ENCODE measurements around the gene VCPKMT. TPM values are rescaled to one million over a fixed set of nuclear protein-coding genes. Genes with fewer than 3 reads are reported as not detected.
"Not testable (repeated sequence)": the region's sequence is repeated elsewhere in the genome, so short reads cannot be mapped to it uniquely, and the experiment has no call there.

The VCPKMT gene
- total RNA-seq, 1 experiment from 2014 or later, result 9.9 TPM

DNA sequence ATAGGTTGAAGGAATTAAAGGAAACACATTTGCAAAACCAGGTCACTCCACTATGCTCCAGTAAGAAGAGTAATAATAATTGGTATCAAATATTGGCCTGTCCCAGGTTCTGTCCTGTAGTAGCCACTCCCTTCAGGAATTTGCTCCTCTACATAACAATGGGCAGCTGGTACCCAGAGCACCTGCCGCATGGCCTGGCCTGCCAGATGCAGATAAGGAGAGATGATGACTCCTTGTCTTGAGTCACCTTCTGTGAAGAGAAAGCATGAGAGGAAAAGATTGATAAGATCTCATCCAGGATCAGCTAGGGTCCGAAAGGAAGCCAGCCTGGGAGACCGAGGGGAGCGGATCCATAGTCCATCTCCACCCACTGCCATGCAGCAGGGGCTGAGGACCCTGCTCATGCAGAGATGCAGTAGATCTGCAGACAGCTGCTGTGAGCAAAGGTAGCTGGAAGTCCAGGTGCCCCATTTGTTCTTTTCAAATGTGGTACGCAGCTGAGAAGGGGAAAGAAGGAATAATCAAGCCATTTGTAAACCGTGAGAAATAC lies 24.3 kb downstream of the VCPKMT start:
- no peak for DNase-seq (ENCODE audit: low spot score)

GRCh38 chr14:50091240-50091913 lies 25.0 kb downstream of the VCPKMT start:
- DNase-seq (ENCODE audit: low spot score), result no peak

DNA sequence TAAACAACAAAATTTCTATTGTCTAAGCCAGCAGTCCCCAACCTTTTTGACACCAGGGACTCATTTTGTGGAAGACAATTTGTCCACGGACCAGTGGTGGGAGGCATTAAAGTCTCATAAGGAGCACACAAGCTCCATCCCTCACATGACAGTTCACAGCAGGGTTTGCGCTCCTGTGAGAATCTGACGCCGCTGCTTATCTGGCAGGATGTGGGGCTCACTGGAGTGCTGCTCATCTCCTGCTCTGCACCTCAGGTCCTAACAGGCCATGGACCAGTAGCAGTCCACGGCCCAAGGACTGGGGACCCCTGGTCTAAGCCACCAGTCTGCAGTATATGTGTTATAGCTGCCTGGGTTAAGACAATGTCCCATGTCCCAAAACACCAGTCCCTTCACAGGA lies 27.2 kb downstream of the VCPKMT start:
- no peak for DNase-seq (ENCODE audit: low spot score)

DNA sequence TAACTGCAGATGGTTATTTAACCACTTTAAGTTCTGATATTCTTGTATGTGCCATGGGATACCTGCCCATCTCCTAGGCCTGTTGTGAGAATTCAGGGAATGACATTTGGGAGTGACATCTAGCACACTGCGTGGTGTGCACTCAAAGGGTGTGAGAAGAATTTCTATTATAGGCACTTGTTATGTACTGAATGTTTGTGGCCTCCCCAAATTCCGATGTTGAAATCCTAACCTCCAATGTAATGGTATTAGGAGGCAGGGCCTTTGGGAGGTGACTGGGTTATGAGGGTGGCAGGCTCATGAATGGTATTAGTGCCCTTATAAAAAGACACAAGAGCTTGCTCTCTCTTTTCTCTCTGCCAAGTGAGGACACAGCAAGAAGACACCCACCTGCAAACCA lies 27.6 kb downstream of the VCPKMT start:
- DNase-seq (ENCODE audit: low spot score), result no peak

DNA sequence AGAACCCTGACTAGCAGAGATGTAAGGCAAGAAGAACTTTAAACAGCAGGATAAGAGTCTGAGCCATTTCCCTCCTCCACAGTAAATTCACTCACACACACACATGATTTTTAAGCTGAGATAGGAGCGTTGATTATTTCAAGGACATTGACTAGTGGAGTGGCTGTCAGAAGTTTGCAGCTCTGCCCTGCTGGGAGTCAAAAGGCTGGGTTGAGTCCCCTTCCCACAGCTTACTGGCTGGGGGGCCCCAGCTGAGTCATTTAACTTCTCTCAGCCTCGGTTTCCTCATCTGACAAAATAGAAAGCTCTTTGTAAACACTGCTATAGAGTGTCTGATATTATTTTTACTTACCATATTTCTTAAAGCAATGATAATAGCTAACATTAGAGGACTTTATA lies 28.3 kb downstream of the VCPKMT start:
- DNase-seq (ENCODE audit: low spot score), result no peak

DNA sequence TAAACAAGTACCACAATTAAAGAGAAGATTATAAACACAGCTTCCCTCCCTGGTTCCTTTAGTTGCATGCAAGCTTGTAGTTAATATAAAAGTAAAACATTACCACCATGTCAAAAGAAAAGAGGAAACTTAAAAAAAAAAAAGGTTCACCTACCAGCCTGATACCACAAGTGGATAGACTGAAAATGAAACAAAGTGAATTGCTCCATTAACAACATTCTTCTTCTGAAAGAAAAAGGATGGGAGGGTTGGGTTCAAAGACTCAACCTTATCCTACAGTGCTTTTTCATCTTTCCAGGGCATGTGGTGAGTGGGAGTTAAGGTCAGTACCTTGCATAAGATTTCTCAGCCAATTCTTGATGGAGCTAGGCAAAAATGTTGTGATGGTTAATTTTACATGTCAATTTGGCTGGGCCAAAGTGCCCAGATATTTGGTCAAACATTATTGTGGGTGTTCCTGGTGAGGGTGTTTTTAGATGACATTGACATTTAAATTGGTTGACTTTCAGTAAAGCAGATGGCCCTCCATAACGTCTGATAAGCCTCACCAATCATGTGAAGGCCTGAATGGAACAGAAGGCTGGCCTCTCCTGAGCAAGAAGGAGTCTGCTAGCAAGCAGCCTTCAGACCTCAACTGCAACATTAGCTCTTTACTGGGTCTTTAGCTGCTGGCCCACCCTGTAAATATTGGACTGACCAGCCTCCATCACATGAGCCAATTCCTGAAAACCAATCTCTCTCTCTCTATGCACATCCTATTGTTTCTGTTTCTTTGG lies 28.8 kb downstream of the VCPKMT start:
- no peak for DNase-seq (ENCODE audit: low spot score)

DNA sequence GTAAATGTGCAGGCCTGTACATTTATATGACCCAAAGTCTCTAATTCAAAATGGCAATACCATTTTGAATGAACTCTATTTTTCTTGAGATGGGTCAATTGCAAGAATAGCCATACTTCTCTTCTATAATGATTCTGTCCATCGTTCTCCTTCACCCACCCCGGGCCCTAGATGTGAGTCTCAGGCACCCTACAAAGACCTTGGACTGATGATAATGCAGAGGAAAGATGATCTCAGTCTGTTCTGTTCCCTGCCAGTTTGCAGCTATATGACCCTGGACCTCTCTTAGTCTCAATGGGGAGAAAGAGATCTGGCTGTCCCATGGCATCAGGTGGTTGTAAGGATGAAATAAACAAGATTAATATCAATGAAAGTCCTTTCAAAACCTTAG lies 30.1 kb downstream of the VCPKMT start:
- no peak for DNase-seq (ENCODE audit: low spot score)

GRCh38 chr14:50085570-50086320 lies 30.6 kb downstream of the VCPKMT start:
- peak; percentile 74 for DNase-seq (ENCODE audit: low spot score)

DNA sequence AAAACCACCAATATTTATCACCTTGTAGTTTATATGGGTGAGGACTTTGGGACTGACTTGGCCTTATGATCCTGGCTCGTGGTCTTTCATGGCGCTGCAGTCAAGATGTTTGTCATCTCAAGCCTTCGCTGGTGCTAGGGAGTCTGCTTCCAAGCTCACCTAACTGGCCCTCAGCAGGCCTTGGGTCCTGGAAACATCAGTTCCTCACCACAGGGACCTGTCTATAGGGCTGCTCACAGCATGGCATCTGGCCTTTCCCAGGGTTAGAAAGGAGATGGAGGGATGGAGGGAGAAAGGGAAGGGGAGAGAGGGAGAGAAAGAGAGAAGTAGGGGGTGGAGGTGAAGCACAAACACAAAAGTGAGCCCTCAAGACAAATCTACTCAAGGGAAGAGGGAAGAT lies 31.7 kb downstream of the VCPKMT start:
- no peak for DNase-seq (ENCODE audit: low spot score)

DNA sequence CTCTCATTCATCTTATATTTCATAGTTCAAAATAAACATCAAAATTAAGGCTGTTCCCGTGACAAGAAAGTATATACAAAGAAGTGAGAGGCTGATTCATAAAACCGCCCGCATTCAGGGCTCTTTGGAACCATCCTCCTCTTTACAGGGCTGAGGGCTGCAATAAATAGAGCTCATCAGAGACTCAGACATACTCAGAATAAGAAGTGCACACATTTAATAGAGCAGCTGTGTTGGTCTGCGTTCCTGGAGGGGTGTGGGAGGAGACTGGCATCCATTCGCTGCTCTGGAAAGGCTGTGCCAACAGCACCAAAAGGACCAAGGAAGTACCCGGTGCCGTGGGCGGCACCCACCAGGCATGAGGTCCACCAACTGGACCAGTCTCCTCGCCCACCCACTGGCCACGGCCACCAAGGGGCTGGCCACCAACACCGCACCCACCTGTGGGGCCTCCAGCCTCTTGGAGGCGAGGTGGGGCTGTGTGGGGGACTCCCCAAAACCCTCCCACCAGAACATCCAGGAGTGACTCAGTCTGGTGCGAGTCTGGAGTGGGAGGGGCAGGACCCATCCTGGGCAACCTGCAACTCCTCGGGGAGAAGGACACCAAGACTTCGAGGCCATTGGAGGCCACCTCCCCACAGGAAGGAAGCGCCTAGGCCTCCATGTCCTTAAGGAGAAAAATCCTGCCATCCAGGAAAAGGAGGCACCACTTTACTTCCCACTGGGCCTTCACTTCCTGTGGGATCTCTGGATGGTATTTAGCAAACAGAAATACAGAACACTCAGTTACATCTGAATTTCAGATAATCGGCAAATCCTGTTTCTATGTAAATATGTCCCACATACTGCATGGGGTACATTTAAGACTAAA lies 32.7 kb downstream of the VCPKMT start:
- no peak for DNase-seq (ENCODE audit: low spot score)

DNA sequence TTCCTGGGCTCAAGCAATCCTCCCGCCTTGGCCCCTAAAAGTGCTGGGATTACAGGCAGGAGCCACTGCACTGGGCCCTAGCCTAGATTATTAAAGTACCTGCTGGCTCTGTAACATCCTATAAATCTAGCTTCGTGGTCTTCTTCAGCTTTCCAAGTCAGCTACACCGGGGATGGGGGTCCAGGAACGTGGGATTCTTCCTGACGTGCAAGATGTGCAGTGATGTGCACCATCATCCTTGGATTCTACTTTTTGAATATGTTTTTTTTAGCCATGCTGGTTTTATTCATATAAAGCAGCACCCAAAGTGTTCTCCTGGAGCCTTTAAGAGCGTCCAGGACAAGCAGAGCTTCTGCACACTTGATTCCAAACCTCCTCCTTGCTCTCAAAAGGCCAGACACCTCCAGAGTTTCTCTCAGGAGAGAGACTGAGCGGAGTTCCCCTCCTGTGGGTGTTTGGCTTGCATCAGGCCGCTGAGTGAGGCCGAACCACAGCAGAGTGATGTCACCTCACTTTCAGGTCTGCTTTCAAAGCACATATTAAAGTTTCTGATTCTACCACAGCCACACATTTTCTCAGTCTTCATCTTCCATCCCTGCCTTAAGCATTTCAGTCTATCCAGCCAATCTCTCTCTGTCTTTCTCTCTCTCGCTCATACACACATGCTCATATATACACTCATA lies 33.4 kb downstream of the VCPKMT start:
- no peak for DNase-seq (ENCODE audit: low spot score)

- DNase-seq (ENCODE audit: low spot score), result no peak
Measured at GRCh38 chr14:50082308-50082742, 34.0 kb downstream of the VCPKMT start.

DNA sequence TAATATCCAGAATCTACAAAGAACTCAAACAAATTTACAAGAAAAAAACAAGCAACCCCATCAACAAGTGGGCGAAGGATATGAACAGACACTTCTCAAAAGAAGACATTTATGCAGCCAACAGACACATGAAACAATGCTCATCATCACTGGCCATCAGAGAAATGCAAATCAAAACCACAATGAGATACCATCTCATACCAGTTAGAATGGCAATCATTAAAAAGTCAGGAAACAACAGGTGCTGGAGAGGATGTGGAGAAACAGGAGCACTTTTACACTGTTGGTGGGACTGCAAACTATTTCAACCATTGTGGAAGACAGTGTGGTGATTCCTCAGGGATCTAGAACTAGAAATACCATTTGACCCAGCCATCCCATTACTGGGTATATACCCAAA lies 37.3 kb downstream of the VCPKMT start:
- DNase-seq (ENCODE audit: low spot score), result not testable (repeated sequence)

- not testable (repeated sequence) for DNase-seq (ENCODE audit: low spot score)
Measured at GRCh38 chr14:50073663-50074062, 42.7 kb downstream of the VCPKMT start.

- no peak for DNase-seq (ENCODE audit: low spot score)
Measured at GRCh38 chr14:50072395-50072794, 44.0 kb downstream of the VCPKMT start.

GRCh38 chr14:50070840-50071548 lies 45.4 kb downstream of the VCPKMT start:
- no peak for DNase-seq (ENCODE audit: low spot score)

DNA sequence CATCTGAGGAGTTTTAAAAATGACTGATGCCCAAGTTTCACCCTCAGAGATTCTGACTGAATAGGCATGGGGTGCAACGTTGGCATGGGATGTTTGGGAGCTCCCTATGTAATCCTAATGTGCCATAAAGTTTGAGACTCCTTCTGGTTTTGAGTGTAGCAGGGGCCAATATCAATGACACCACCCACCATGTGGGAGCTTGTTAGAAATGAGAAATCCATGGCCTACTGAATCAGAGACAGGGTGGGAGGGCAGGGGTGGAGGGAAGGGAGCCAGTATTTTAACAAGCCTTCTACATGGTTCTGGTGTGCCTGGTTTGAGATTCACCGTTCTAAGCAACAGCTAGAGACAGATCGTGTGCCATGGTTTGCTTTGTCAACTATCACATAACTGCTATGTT lies 46.1 kb downstream of the VCPKMT start:
- DNase-seq (ENCODE audit: low spot score), result no peak

GRCh38 chr14:50069325-50069724 lies 47.0 kb downstream of the VCPKMT start:
- DNase-seq (ENCODE audit: low spot score), result no peak

GRCh38 chr14:50068496-50068895 lies 47.9 kb downstream of the VCPKMT start:
- DNase-seq (ENCODE audit: low spot score), result no peak

Data from A172 (cell line).